Suprapubic skin (tissue), 4 donors: Measurements from ENCODE around the gene ACTG1.

Experiments used
- POLR2A ChIP-seq, 2 donors: fragments of 450-650 bp; IDR thresholded peaks; one replicate each; pipeline ENCODE4 v1.6.1; 2017; ENCODE audit warnings: antibody characterized with exemption in 2 of 2, mild to moderate bottlenecking in 2 of 2, moderate library complexity in 2 of 2
- POLR2AphosphoS5 ChIP-seq, 3 donors: sonication (generic); formaldehyde crosslinking; IDR thresholded peaks; one replicate each; pipeline ENCODE4 v1.6.1; 2017; ENCODE audit warnings: antibody characterized with exemption in 3 of 3

DNA sequence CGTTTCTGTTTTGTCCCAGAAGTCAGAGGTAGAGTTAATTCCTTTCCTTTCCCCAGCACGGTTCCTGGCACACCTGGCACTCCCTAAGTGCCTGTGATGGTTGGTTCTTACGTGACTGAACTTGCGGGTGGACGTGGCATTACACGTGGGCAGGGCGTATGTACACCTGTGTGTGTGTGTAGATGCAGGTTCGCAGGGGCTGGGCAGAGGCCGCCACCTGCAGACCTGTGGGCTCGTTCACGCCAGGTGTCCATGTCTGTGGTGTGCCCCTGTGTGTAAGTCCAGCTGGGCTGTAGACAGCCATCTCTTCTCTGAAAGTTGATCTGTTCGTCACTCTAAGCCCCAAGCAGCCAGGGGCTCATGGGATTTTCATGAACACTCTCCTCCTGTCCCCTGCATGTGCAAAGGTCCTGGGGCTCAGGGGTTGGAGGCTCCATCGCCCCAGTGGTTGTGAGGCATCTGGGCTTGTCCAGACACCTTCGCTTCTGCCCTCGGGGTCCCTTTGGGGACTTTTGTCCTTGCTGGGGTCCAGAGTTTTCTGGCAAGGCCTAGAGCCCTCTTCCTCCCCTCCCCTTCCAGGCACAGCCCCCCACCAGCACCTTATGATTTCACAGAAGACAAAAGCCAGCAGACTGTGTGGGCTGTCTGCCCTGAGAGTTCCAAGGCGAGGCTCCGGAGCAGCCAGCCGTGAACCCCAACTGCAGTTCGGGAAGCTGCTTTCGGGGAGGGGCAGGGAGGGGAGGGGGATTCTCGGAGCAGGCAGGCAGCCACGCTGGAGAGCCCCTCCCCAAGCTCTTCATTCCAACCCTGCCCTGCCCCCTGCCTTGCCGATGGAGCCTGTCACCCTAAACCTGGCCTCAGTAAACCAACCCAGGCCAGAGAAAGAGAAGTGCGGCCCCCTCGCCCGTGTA is 10.1 kb upstream of the ACTG1 start:
- TF ChIP-seq POLR2AphosphoS5 (IDR thresholded peaks at IDR 0.05) (no peak), POLR2A (IDR thresholded peaks at IDR 0.05) (no peak)
